Fibroblast of lung (primary cell): ENCODE results near the gene SCP2.

Source experiments
- CTCF ChIP-seq, 2 donors: IDR thresholded peaks in 1 of 2; conservative IDR thresholded peaks in 1 of 2; 1 replicate in 1 of 2; 2 replicates in 1 of 2; pipeline ENCODE4 v1.5.1; 2011 to 2012; ENCODE audit warnings: low read length in 2 of 2, control low read depth in 1 of 2, inconsistent platforms in 1 of 2, low read depth in 1 of 2, mild to moderate bottlenecking in 1 of 2
- EZH2 ChIP-seq: IDR thresholded peaks from 2 replicates; pipeline ENCODE4 v1.5.1; 2012; ENCODE audit warnings: low read length, control low read depth, mild to moderate bottlenecking; ENCODE audit errors: missing control alignments

GRCh38 chr1:52915855-52916220, 11.2 kb upstream of the SCP2 start:
- TF ChIP-seq CTCF (conservative IDR thresholded peaks at IDR 0.05 in 1 of 2, IDR thresholded peaks at IDR 0.05 in 1 of 2; ENCODE audit: low read depth in 1 of 2, low read length in 2 of 2) (no peak), EZH2 (no peak)
